ENCODE data around the gene NLRC5.

NLRC5 gene

DNA sequence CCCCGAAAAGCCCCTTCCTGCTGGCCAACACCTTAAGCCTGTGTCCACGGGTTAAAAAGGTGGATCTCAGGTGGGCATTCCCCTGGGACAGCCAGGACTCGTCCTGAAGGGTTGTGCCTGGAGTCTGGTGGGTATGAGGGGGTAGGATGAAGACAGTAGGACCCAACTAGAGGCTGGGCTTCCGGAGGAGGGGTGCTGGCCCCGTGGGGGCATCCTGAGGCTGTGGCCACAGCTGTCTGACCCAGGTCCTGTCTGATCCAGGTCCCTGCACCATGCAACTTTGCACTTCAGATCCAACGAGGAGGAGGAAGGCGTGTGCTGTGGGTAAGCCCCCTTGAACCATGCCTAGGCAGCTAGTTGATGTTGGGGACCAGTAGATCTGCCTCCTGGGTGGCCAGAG is 65.4 kb downstream of the NLRC5 start:
- ATAC-seq (ENCODE audit: insufficient read depth, low read depth), result no peak
- H3K36me3 ChIP-seq (ENCODE audit: insufficient read depth, low read length), result no peaks in the 10 kb centered on the region
- H3K9ac ChIP-seq (ENCODE audit: low read depth, low read length), result no peak overlapping the region
- no peak overlapping the region for H3K4me3 ChIP-seq (ENCODE audit: low read depth in 1 of 2, low read length in 2 of 2)
- no peak overlapping the region for H3K4me2 ChIP-seq (ENCODE audit: insufficient read depth, low read length)
- H3K9me3 ChIP-seq (ENCODE audit: insufficient read depth, low read length, severe bottlenecking), result no peaks in the 10 kb centered on the region
- H2AFZ ChIP-seq (ENCODE audit: low read depth, low read length), result no peak overlapping the region
- no peak for TF ChIP-seq EZH2 (IDR thresholded peaks at IDR 0.05; ENCODE audit: borderline replicate concordance, low read depth, low read length, severe bottlenecking)
- TF ChIP-seq CTCF (IDR thresholded peaks at IDR 0.05; ENCODE audit: borderline replicate concordance, extremely low read depth, low read length, poor library complexity, severe bottlenecking), result no peak
- H4K20me1 ChIP-seq (ENCODE audit: insufficient read depth, low read length), result no peaks in the 10 kb centered on the region
- H3K4me1 ChIP-seq (ENCODE audit: insufficient read depth, low read length), result no peaks in the 10 kb centered on the region
- no peaks in the 10 kb centered on the region for H3K79me2 ChIP-seq (ENCODE audit: insufficient read depth, low read length)
- H3K27ac ChIP-seq (ENCODE audit: low read length), result no peak overlapping the region
- DNase-seq, result no peak
- H3K27me3 ChIP-seq (ENCODE audit: insufficient read depth, low read length, poor library complexity), result no peaks in the 10 kb centered on the region

GRCh38 chr16:57055671-57056070 is 66.3 kb downstream of the NLRC5 start:
- Histone ChIP-seq H2AFZ (ENCODE audit: low read depth, low read length) (no peak overlapping the region), H3K9me3 (ENCODE audit: insufficient read depth, low read length, severe bottlenecking) (no peaks in the 10 kb centered on the region), H3K9ac (ENCODE audit: low read depth, low read length) (no peak overlapping the region), H4K20me1 (ENCODE audit: insufficient read depth, low read length) (no peaks in the 10 kb centered on the region), H3K27me3 (ENCODE audit: insufficient read depth, low read length, poor library complexity) (no peaks in the 10 kb centered on the region), H3K4me3 (ENCODE audit: low read depth in 1 of 2, low read length in 2 of 2) (no peak overlapping the region), H3K79me2 (ENCODE audit: insufficient read depth, low read length) (no peaks in the 10 kb centered on the region), H3K27ac (ENCODE audit: low read length) (no peak overlapping the region), H3K36me3 (ENCODE audit: insufficient read depth, low read length) (no peaks in the 10 kb centered on the region), H3K4me1 (ENCODE audit: insufficient read depth, low read length) (no peaks in the 10 kb centered on the region), H3K4me2 (ENCODE audit: insufficient read depth, low read length) (no peak overlapping the region)
- DNase-seq (no peak), ATAC-seq (ENCODE audit: insufficient read depth, low read depth) (no peak)
- TF ChIP-seq EZH2 (IDR thresholded peaks at IDR 0.05; ENCODE audit: borderline replicate concordance, low read depth, low read length, severe bottlenecking) (no peak), CTCF (IDR thresholded peaks at IDR 0.05; ENCODE audit: borderline replicate concordance, extremely low read depth, low read length, poor library complexity, severe bottlenecking) (no peak)

DNA sequence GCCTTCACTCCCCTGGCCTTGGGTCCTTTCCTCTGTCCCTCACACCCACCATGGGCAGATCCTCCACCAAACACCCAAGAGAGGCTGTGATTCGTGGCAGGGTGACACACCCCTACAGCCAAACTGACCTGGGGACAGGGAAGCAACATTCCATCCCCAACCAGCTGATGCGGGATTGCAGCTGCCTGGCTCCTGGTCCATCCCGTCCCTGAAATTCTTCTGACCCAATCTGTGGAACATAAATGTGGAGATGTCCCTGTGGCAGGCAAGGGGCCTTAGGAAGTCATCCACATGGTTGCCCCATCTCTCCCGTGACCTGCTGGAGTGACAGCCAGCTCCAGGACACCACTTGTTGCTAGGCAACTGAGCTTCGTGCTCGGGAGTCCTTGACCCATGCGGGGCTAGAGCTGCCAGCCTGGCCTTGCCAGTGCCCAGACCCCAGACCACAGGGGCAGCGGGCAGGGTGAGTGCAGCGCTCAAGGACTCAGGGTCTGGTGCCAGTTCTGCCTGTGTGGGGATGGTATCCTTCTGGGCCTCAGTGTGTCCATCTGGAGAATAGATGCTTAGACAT is 69.0 kb downstream of the NLRC5 start:
- TF ChIP-seq CTCF (IDR thresholded peaks at IDR 0.05; ENCODE audit: borderline replicate concordance, extremely low read depth, low read length, poor library complexity, severe bottlenecking) (no peak), EZH2 (IDR thresholded peaks at IDR 0.05; ENCODE audit: borderline replicate concordance, low read depth, low read length, severe bottlenecking) (no peak)
- DNase-seq (no peak), ATAC-seq (ENCODE audit: insufficient read depth, low read depth) (no peak)
- H3K9me3 ChIP-seq (ENCODE audit: insufficient read depth, low read length, severe bottlenecking), result no peaks in the 10 kb centered on the region
- no peaks in the 10 kb centered on the region for H3K36me3 ChIP-seq (ENCODE audit: insufficient read depth, low read length)
- H3K4me2 ChIP-seq (ENCODE audit: insufficient read depth, low read length), result no peak overlapping the region
- H3K27ac ChIP-seq (ENCODE audit: low read length), result no peak overlapping the region
- no peaks in the 10 kb centered on the region for H3K27me3 ChIP-seq (ENCODE audit: insufficient read depth, low read length, poor library complexity)
- H3K4me3 ChIP-seq (ENCODE audit: low read depth in 1 of 2, low read length in 2 of 2), result no peak overlapping the region
- no peaks in the 10 kb centered on the region for H3K4me1 ChIP-seq (ENCODE audit: insufficient read depth, low read length)
- no peak overlapping the region for H2AFZ ChIP-seq (ENCODE audit: low read depth, low read length)
- H4K20me1 ChIP-seq (ENCODE audit: insufficient read depth, low read length), result no peaks in the 10 kb centered on the region
- H3K79me2 ChIP-seq (ENCODE audit: insufficient read depth, low read length), result no peaks in the 10 kb centered on the region
- H3K9ac ChIP-seq (ENCODE audit: low read depth, low read length), result no peak overlapping the region

Measured in DND-41 (cell line).